HG03469 (cell line): ENCODE results near the gene CARMIL3.
A peak's percentile ranks its signal among the peaks of the same experiment; 100 is the strongest.

Experiments used
- ATAC-seq: cut with Tn5 transposase; IDR thresholded peaks from one replicate; pipeline ENCODE4 v1.9.1; 2021; ENCODE audit warnings: mild to moderate bottlenecking, moderate library complexity, moderate number of reproducible peaks; ENCODE audit not compliant: unreplicated experiment

The CARMIL3 gene

GRCh38 chr14:24075485-24076301 is 23.9 kb downstream of the CARMIL3 start:
- ATAC-seq = no peak

DNA sequence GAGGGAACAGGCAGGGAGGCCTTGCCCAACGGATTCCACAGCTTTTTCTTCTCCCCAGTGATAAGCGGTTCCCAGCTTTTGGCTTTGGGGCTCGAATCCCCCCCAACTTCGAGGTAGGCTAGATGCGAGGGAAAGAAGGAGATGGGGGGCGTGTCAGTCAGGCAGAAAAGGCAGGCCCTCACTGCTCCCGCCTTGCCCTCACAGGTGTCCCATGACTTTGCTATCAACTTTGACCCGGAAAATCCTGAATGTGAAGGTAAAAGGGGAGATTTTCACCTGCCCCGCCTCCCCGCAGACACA is 24.4 kb downstream of the CARMIL3 start:
- no peak for ATAC-seq

DNA sequence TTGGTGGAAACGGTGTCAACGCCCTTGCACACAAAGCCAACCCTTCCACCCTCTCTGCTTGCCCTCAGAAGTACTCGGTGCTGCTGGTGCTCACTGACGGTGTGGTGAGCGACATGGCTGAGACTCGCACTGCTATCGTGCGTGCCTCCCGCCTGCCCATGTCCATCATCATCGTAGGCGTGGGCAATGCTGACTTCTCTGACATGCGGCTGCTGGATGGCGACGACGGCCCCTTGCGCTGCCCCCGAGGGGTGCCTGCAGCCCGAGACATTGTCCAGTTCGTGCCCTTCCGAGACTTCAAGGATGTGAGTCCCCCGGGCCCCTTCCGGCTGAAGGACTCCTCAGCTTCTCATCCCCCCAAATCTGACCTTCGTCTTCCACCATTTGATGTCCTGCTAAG is 25.3 kb downstream of the CARMIL3 start:
- ATAC-seq = no peak

DNA sequence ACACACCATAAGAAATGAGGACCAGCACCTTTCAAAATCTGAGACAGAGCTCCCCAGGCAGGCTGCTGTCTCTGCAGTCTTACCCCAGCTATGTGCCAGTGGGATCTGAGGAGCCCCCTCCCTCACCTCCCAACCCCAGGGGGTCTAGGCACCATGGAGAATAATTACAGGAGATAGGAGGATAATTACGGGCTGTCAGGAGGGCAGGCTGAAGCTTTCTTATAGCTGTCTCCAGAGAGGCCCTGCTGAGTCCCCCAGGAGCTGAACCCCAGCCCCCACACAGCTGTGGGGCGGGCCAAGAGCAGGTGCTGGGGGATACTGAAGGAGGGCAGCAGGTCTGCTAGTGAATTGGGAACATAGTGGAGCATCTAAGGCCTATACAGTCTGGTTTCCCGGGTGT is 26.3 kb downstream of the CARMIL3 start:
- no peak for ATAC-seq

DNA sequence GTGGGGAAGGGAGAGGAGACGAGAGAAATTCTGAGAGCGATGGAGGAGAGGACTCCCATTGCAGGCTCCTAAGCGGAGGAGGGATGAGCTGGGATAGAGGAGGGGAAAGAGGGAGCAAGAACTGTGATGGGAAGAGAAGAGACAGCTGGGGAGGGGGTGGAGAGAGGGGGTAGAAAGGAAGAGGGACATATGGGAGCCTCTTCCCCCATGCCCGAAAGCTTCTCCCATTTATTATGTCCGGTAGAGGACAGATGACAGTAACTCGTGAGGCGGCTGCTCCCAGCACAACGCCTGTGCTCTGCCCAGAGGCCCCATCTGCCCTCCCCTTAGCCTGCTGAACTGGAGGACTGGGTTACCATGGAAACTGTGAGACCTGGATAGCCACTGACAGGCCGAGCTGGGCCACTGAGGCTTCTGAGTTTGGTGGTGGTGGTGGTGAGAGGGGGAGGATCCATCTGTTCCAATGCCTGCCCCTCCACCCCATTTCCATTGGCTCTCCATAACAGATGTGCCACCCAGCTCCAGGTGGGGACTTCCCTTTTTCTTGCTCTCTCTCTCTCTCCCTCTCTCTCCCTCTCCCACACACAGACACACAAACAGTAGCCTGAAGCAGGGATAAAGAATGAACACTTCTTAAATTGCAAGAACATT is 27.8 kb downstream of the CARMIL3 start:
- ATAC-seq = no peak

- ATAC-seq = no peak
These were observed 28.3 kb downstream of the CARMIL3 start for GRCh38 chr14:24080142-24080530.

- peak; percentile 88 for ATAC-seq
These were observed 29.3 kb downstream of the CARMIL3 start for GRCh38 chr14:24080888-24081738.

DNA sequence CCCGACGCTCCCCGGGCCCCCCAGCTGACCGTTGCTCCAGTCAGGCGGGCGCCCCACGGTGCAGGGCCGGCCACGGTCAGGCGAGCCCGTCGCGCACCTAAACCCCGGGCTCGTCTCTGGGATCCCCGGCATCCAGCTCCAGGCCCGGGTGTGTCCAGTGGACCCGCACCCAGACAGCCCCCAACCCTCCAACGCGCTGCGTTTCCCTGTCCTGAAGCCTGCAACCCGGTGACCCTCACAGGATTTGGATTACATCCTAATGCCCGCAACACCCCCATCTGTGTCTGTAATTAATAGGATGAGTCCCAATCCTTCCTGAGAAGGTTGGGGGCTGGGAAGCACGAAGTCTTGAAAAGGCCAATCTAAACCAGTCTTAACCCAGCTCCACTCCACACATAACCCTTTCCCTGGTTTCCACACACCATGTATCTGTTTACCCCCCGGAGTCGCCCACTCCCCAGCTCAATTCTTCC is 30.0 kb downstream of the CARMIL3 start:
- ATAC-seq = no peak

DNA sequence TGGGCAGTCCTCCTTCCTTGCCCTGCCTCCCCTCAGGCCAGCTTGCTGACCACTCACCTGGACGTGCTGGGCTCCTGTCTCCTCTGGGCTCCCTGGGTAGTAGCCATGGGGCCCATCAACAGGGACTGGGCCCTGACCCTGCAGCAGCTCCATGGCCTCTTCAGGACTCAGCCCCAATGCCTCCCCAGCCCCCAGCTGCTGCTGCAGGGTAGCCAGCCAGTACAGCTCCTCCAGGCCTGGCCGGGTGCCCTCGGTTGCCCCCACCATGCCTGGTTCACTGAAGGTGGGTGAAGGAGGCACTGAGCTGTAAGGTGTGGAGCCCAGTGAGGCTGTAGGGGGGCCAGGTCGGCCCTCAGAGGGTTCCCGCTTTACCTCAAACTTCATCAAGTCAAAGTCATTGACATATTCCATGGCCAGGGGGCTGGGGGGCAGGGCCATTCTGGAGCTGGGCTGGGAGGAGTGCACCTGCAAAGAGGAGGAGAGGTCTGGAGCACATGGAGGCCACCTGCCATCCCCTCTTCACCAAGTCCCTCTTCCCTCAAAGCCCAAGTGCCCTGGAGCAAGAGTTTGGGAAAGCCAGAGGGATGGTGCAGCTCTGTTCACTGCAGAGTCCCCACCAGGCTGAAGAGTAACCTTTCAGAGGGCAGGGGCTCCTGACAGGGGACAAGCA is 30.7 kb downstream of the CARMIL3 start:
- no peak for ATAC-seq

DNA sequence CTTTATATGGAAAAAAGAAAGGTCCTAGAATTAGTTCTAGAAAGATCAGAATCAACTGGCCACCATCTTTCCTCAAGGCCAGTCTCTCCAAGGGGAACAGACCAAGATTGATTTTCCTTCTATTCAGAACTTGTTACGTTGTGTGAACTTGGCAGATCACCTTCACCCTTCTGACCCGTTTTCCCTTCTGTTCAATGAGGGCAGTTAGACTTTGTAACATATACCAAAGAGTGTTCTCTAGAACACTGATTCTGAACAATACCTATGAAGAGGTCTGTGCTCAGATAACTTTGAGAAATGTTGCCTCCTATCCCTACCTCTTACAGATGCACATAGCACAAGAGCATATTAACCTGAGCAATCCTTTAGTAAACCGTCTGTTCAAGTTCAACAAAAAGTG is 31.7 kb downstream of the CARMIL3 start:
- no peak for ATAC-seq

DNA sequence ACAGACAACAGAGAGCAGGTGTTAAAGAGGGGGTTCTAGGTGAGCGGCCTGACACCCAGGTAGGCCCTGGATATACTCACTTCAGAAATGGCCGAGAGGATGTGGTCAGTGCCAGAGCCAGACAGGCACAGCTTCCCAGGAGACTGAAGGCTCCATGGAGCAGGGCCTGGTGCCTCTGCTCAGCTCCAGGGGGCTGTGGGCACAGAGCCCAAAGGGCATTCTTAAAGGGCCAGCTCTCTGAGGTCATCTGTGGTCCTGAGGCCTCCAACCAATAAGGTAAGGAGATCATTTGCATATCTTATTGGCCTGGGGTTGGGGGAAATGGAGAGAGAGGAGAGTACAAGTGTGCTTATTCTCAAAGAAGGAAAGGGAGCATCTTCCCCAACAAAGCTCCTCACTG is 32.6 kb downstream of the CARMIL3 start:
- ATAC-seq = no peak

DNA sequence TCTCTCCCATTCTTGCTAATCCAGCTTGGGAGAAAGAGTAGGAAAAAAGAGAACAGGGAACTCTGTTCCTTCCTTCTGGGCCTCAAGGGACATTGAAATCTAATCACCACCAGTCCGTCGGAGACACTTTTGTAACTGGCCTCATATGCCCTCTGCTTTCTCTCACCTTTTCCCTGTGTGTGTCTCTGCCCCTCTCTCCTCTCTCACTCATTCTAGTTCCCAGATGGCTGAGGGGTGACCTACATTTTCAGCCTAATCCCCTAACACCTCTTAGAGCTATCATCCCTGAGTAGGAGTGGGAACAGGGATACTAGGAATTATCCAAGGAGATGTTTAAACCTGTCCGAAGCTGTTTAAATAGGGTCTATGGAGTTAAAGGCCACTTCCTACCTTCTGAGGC is 33.4 kb downstream of the CARMIL3 start:
- ATAC-seq = no peak

DNA sequence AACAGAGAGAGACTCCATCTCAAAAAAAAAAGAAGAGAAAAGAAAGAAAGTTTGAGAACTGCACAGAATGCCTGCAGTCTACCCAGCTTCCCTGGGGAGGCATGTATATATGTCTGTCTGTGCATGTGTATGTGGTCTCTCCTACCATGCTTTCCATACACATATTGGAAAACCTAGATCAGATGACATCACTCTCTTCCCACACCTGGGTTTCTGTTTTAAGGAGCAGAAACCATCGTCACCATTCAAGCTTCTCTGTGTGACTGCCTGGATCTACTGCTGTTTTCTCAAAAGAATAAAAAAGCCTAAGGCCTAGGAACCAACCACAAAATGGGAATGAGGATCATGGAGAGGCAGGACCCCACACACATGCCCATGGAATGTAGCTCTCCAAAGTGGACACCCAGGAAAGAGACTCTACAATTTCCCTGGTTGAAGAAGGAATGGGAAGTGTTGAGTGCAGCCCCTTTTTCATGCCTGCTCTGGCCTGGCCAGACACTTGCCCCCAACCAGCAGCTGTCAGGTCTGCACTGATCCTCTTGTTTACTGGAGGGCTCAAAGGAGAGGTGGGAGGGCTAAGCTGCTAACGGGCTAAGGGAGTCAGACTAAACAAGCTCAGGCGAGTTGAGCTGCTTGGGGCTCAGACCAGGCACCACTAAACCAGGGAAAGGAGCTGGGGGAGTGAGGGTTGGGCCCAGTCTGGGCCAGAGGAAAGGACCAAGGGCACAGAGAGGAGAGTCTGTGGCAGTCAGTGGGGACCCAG is 34.6 kb downstream of the CARMIL3 start:
- no peak for ATAC-seq

GRCh38 chr14:24087004-24087403 is 35.2 kb downstream of the CARMIL3 start:
- no peak for ATAC-seq

GRCh38 chr14:24088095-24088494 is 36.3 kb downstream of the CARMIL3 start:
- no peak for ATAC-seq

DNA sequence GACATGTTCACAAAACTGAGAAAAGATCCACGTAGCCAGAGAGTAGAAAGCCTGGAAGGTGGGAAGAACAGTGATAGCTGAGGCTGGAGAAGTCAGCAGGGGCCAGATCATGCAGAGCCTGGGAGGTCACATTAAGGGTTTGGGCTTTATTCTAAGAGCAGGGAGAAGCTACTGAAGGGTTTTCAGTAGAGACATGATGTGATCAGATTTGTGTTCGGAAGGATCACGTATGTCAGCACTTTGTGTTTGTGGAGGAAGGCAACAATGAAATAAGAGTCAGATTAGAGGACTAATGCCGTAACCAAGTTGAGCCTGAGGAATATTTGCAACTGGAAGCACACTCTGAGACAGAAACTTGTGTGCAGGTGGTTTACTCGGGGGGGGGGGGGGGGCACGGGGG is 38.1 kb downstream of the CARMIL3 start:
- no peak for ATAC-seq

DNA sequence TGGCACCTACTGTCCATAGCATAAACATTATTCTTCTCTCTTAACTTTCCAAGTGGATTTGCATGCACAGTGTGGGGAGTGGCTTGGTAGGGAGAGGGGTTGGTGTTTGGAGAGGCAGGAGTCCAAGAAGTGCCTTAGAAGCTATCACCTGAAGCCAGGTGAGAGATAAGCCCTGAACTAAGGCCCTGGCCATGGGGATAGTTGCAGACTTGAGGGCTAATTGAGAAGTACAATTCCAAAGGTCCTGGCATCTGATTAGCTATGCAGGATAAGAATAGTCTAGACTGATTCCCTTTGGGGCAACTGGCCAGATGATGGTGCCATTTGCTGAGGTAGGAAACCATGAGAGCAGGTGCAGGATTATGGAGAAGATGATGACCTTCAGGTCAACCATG is 40.3 kb downstream of the CARMIL3 start:
- ATAC-seq = no peak

GRCh38 chr14:24092505-24093206 is 40.8 kb downstream of the CARMIL3 start:
- ATAC-seq = no peak

GRCh38 chr14:24093207-24093900 is 41.5 kb downstream of the CARMIL3 start:
- no peak for ATAC-seq
